Activated CD8-positive, alpha-beta memory T cell treated with anti-CD3 and anti-CD28 coated beads, Interleukin-2, amount 10 ng/mL, durations not matched to agents 7 days and 5 days (primary cell): ENCODE measurements around the gene PSTPIP1. TPM values are rescaled to one million over a fixed set of nuclear protein-coding genes. Genes with fewer than 3 reads are reported as not detected.

Source experiments
- ATAC-seq: fragments of 150-1000 bp; cut with Tn5 transposase; one replicate; pipeline ENCODE4 v1.10.0; 2021; ENCODE audit warnings: moderate library complexity
- CTCF ChIA-PET: fragments of 350-600 bp; sonication (Branson Sonifier 250); formaldehyde crosslinking; loops from one replicate; lab custom pipeline; 2021; ENCODE audit warnings: antibody characterized with exemption; lab: Charles Lee
- DNase-seq: peaks from one replicate; pipeline ENCODE4 v3.0.0-alpha.2; 2020
- H3K27ac Mint-ChIP-seq: one replicate; pipeline ENCODE4 v1.8.0; 2021; ENCODE audit warnings: mild to moderate bottlenecking, mixed read lengths
- H3K27me3 Mint-ChIP-seq: one replicate; pipeline ENCODE4 v1.8.0; 2021; ENCODE audit warnings: mixed read lengths
- H3K36me3 Mint-ChIP-seq: one replicate; pipeline ENCODE4 v1.8.0; 2021; ENCODE audit warnings: mild to moderate bottlenecking, mixed read lengths
- H3K4me1 Mint-ChIP-seq: one replicate; pipeline ENCODE4 v1.8.0; 2021; ENCODE audit warnings: mixed read lengths
- H3K4me3 Mint-ChIP-seq: one replicate; pipeline ENCODE4 v1.8.0; 2021; ENCODE audit warnings: mild to moderate bottlenecking, moderate library complexity, mixed read lengths
- H3K9me3 Mint-ChIP-seq: one replicate; pipeline ENCODE4 v1.8.0; 2022; ENCODE audit warnings: low read depth, mixed read lengths
- total RNA-seq, 2 experiments: library from RNA; stranded (reverse); gene quantifications; one replicate each; pipeline ENCODE4 v1.2.3, GENCODE V29; 2021

PSTPIP1 gene
- total RNA-seq, 2 experiments from 2014 or later: 157 to 255 TPM

GRCh38 chr15:77019521-77020331 is 24.8 kb downstream of the PSTPIP1 start:
- H3K36me3 Mint-ChIP-seq: peaks cover 34% of the 10 kb centered on the region

GRCh38 chr15:77020348-77021087 is 25.6 kb downstream of the PSTPIP1 start:
- Mint-ChIP-seq H3K27ac (peak overlapping the region; percentile 99), H3K4me1 (peaks cover 91% of the 10 kb centered on the region), H3K27me3 (no peaks in the 10 kb centered on the region), H3K4me3 (no peak overlapping the region), H3K36me3 (peaks cover 34% of the 10 kb centered on the region), H3K9me3 (no peaks in the 10 kb centered on the region)
- no peak for DNase-seq
- CTCF ChIA-PET: interaction anchor here (0.8 to 7.1 kb wide), 6 partner anchors 7 to 49 kb away, joined by 4 to 103 read pairs (median 26); partner anchors contain the start of gene PSTPIP1
- ATAC-seq: no peak

More at GRCh38 chr15:77019521-77020331, 24.8 kb downstream of the PSTPIP1 start:
- H3K27me3 Mint-ChIP-seq: no peaks in the 10 kb centered on the region
- CTCF ChIA-PET: interaction anchor here (0.8 to 7.1 kb wide), 4 partner anchors 11 to 46 kb away, joined by 3 to 103 read pairs (median 14); partner anchors contain the start of gene PSTPIP1
- DNase-seq (no peak), ATAC-seq (no peak)
- H3K4me3 Mint-ChIP-seq: peak overlapping the region; percentile 30
- H3K9me3 Mint-ChIP-seq: no peaks in the 10 kb centered on the region
- peaks cover 96% of the 10 kb centered on the region for H3K4me1 Mint-ChIP-seq
- peak overlapping the region; percentile 99 for H3K27ac Mint-ChIP-seq

- Mint-ChIP-seq H3K9me3 (no peaks in the 10 kb centered on the region), H3K27me3 (no peaks in the 10 kb centered on the region), H3K4me3 (no peak overlapping the region), H3K27ac (peak overlapping the region; percentile 99), H3K4me1 (peaks cover 88% of the 10 kb centered on the region), H3K36me3 (peaks cover 38% of the 10 kb centered on the region)
- CTCF ChIA-PET: interaction anchor here (1.8 to 7.1 kb wide), 7 partner anchors 8 to 50 kb away, joined by 6 to 103 read pairs (median 26); partner anchors contain the start of gene PSTPIP1
- ATAC-seq: no peak
- DNase-seq: peak; percentile 58
Observed at GRCh38 chr15:77021088-77021481, 26.2 kb downstream of the PSTPIP1 start.

GRCh38 chr15:77021803-77022381 is 27.0 kb downstream of the PSTPIP1 start:
- DNase-seq (peak; percentile 84), ATAC-seq (peak; percentile 61)
- CTCF ChIA-PET: interaction anchor here (0.7 to 7.1 kb wide), 18 partner anchors 9 to 1892 kb away, joined by 3 to 103 read pairs (median 6); partner anchors contain the start of gene PSTPIP1
- Mint-ChIP-seq H3K27ac (peak overlapping the region; percentile 99), H3K4me3 (peak overlapping the region; percentile 18), H3K36me3 (peaks cover 43% of the 10 kb centered on the region), H3K9me3 (no peaks in the 10 kb centered on the region), H3K4me1 (peaks cover 81% of the 10 kb centered on the region), H3K27me3 (no peaks in the 10 kb centered on the region)

- Mint-ChIP-seq H3K27ac (peak overlapping the region; percentile 99), H3K4me1 (peaks cover 71% of the 10 kb centered on the region), H3K27me3 (no peaks in the 10 kb centered on the region), H3K9me3 (no peaks in the 10 kb centered on the region), H3K4me3 (no peak overlapping the region), H3K36me3 (peaks cover 48% of the 10 kb centered on the region)
- ATAC-seq (no peak), DNase-seq (no peak)
- CTCF ChIA-PET: interaction anchor here (0.7 to 7.1 kb wide), 32 partner anchors 7 to 725 kb away, joined by 3 to 103 read pairs (median 6); partner anchors contain the start of genes PSTPIP1 and RCN2
Observed at GRCh38 chr15:77022646-77023575, 28.0 kb downstream of the PSTPIP1 start.

GRCh38 chr15:77023576-77024272 is 28.8 kb downstream of the PSTPIP1 start:
- peak; percentile 24 for ATAC-seq

GRCh38 chr15:77024273-77025082 is 29.6 kb downstream of the PSTPIP1 start:
- Mint-ChIP-seq H3K36me3 (peaks cover 42% of the 10 kb centered on the region), H3K4me3 (no peak overlapping the region), H3K27ac (peak overlapping the region; percentile 99), H3K4me1 (peaks cover 61% of the 10 kb centered on the region), H3K9me3 (no peaks in the 10 kb centered on the region), H3K27me3 (no peaks in the 10 kb centered on the region)
- peak; percentile 79 for DNase-seq
- CTCF ChIA-PET: interaction anchor here (0.7 to 7.1 kb wide), 23 partner anchors 9 to 519 kb away, joined by 3 to 103 read pairs (median 6); partner anchors contain the start of genes PSTPIP1 and RCN2
- peak; percentile 20 for ATAC-seq

More at GRCh38 chr15:77023576-77024272, 28.8 kb downstream of the PSTPIP1 start:
- peak; percentile 65 for DNase-seq
- H3K36me3 Mint-ChIP-seq: peaks cover 43% of the 10 kb centered on the region
- CTCF ChIA-PET: interaction anchor here (0.7 to 7.1 kb wide), 26 partner anchors 8 to 520 kb away, joined by 3 to 103 read pairs (median 6); partner anchors contain the start of genes PSTPIP1 and RCN2
- H3K4me1 Mint-ChIP-seq: peaks cover 64% of the 10 kb centered on the region
- no peaks in the 10 kb centered on the region for H3K27me3 Mint-ChIP-seq
- peak overlapping the region; percentile 99 for H3K27ac Mint-ChIP-seq
- no peak overlapping the region for H3K4me3 Mint-ChIP-seq
- H3K9me3 Mint-ChIP-seq: no peaks in the 10 kb centered on the region

GRCh38 chr15:77025083-77025901 is 30.4 kb downstream of the PSTPIP1 start:
- no peak for ATAC-seq
- Mint-ChIP-seq H3K27me3 (no peaks in the 10 kb centered on the region), H3K27ac (peak overlapping the region; percentile 36), H3K4me1 (peaks cover 60% of the 10 kb centered on the region), H3K36me3 (peaks cover 37% of the 10 kb centered on the region), H3K4me3 (no peak overlapping the region), H3K9me3 (no peaks in the 10 kb centered on the region)
- peak; percentile 39 for DNase-seq
- CTCF ChIA-PET: interaction anchor here (1.2 to 7.1 kb wide), 10 partner anchors 9 to 84 kb away, joined by 3 to 103 read pairs (median 16); partner anchors contain the start of gene PSTPIP1

- ATAC-seq (no peak), DNase-seq (no peak)
- Mint-ChIP-seq H3K4me3 (no peak overlapping the region), H3K9me3 (no peaks in the 10 kb centered on the region), H3K27me3 (no peaks in the 10 kb centered on the region), H3K36me3 (peaks cover 36% of the 10 kb centered on the region), H3K4me1 (peaks cover 56% of the 10 kb centered on the region), H3K27ac (peak overlapping the region; percentile 51)
- CTCF ChIA-PET: interaction anchor here (3.3 to 7.1 kb wide), 4 partner anchors 9 to 52 kb away, joined by 11 to 103 read pairs (median 43); partner anchors contain the start of gene PSTPIP1
Observed at GRCh38 chr15:77025941-77026411, 31.1 kb downstream of the PSTPIP1 start.

- Mint-ChIP-seq H3K27ac (peak overlapping the region; percentile 49), H3K4me3 (no peak overlapping the region), H3K36me3 (peaks cover 40% of the 10 kb centered on the region), H3K27me3 (no peaks in the 10 kb centered on the region), H3K9me3 (no peaks in the 10 kb centered on the region), H3K4me1 (peaks cover 54% of the 10 kb centered on the region)
- ATAC-seq: no peak
- CTCF ChIA-PET: no interaction called here
- DNase-seq: no peak
Observed at GRCh38 chr15:77026501-77027110, 31.7 kb downstream of the PSTPIP1 start.
